Amniotic epithelial cell (primary cell): ENCODE results near the gene MAP4K3.

ENCODE experiments used
- DNase-seq: peaks from one replicate; pipeline ENCODE4 v3.0.0-alpha.2; 2010; ENCODE audit warnings: low read depth

MAP4K3 gene

DNA sequence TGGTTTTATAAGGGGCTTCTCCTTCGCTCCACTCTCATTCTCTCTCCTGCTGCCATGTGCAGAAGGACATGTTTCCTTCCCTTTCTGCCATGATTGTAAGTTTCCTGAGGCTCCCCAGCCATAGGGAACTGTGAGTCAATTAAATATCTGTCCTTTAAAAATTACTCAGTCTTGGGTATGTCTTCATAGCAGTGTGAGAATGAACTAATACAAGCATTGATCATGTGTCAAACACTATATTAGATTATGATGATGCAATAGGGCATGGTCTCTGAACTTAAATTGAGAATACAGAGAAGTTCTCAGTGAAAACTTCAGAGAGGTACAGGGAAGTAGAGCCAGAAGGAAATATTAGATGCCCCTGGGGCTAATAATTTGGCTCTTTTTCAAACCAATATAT lies 5.9 kb upstream of the MAP4K3 start:
- DNase-seq: no peak

DNA sequence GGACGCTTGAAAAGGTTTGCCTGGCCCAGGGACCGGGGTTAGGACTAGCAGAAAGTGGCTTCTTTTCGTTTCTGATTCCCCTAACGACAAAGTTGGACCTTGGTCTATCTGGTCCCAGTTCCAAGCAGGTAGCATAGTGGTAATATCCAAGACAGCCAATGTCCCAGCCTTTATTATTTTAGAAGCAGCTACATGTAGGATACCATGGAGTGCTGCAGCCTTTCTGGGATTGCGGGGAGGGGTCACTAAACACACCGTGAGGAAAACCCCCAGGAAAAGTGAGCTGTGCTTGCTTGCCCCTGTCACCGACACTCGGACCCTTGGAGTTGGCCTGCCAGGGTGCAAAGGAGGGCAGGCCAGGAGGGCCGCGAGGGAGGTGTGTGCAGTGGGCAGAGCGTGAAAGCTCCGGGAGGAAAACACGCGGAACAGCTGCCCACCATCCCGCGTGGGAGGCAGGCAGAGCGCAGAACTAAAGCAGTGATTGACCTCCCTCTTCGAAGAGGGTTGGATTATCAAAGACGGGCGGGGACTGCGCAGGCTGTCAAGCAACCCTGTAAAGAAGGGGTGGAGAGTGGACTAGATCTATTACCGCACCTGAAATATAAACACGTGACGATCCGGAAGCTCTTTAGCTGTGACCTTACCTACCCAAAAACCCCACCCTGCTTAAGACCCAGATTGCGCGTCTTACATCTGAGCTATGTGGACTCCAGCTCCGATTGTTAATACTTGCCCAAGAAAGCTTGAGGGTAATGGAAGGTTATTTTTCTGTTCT lies 624 bp upstream of the MAP4K3 start:
- DNase-seq: peak; percentile 56

DNA sequence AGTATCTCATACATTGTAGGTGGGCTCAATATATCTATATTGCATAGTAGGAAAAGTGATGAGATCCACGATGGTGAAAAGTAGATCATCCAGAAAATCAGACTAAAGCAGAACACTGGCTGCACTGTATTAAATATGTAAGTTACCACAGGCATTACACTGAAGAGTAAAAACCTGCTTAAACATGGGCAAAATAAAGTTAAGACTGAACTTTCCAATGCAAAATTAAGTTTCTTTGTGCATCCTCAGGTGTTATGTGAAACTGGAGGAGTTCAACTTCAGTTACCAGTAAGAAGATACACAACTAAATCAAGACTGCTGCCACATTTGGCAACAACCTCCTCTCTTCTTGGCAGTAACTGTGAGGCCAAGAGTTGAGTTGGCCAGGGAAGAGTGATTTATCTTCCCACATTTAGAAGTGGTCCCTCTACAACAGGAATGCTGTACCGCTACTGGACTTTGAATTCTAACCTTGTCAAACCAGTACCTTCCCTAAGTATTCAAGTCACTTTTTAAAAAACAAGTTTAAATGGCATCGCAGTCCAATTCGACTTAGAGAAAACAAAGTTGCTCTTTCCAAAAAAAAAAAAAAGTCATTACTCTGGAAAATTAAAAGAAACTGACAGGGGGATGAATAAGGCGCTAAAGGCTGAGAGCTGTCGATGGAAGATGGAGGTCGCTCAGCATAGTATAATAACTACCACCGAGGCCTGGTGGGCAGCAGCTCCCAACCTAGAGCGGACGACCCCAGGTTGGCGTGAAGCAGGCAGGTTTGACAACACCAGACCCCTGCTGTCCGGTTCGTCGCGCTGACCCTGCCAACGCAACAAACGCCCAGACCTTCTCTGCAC lies 1.1 kb downstream of the MAP4K3 start:
- DNase-seq: peak; percentile 79

DNA sequence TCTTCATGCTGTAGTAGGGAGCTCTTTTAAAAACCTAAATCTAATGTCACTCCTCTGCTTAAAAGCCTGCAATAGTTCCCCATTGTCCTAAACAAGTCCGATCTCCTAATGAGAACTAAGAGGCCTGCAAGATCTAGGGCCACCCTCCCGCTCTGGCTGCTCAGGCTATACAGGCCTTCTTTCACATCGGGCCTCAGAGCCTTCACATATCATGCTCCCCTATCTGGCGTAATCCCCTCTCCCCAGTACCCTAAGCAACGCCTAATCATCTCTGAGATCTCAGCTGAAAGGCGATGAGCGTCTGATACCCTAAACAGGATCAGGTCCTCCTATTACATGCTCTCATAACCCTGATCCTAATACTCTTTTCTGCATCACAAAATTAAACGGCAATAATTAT lies 1.9 kb downstream of the MAP4K3 start:
- DNase-seq: peak; percentile 26

DNA sequence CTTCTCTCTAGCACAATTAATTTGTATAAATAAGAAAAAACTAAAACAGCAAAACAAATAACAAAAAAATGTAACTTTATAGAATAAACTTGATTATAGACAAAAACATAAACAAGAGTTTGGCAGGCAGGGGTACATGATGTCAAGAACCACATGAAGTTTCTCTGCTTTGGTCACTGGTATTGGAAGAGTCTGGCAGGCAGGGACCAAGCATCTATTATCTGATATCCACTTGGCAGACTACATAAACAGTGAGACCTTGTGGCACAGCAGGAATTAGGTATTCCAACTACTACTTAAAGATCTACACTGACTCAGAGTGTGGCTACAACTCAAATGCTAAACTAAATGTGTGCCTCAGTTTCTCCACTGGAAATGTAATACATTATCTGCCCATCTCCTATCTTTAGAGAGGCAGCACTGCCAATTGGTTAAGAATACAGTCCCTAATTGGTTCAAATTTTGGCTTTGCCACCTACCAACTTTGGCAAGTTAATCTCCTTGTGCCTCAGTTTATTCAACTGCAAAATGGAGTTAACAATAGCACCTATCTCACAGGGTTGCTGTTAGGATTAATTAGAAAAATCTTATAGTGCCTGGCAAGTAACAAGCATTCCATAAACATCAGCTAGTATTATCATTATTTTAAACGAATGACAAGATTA lies 2.7 kb downstream of the MAP4K3 start:
- DNase-seq: no peak

DNA sequence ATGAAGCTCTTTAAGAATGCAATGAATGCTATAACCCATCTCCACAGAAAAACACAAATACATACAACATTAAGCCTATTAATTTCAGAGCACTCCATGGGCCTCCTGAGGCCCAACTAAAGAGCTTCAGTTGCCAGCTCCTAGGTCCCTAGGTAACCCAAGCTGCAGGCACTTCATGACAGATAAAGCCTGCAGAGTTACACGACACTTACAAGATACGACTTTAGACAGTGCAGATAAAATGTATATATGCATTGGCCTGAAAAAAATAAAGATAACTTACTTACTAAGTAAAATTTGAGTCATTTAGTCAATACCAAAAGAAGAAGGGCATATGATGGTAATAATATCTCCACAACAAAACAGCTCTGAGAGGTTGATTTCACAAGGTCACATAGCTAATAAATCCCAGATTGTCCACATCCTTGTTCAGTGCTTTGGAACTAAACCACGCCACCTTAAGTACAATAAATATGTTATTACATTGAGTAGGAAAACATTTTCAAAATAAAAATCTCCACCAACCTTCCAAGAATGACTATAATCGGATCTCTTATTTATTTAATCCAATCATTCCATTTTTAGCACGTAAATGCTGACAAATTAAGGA lies 3.4 kb downstream of the MAP4K3 start:
- peak; percentile 46 for DNase-seq

DNA sequence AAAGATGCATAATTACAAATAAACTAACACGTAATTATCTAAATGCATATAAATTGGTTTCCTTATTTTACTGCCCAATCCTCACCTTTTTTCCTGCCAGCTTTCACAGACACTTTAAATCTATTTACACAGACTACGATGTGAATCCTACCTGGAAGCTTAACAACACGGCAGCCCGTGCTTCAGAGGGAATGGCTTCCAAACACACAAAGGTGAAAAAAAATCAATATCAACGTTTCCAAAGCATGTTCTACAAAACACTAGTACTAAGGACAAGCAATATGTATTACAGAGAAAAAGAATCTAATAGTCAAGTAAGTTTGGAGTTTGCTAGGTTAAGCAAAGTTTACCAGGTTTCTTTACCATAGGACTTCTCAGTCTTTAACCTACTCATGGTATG lies 4.4 kb downstream of the MAP4K3 start:
- no peak for DNase-seq

DNA sequence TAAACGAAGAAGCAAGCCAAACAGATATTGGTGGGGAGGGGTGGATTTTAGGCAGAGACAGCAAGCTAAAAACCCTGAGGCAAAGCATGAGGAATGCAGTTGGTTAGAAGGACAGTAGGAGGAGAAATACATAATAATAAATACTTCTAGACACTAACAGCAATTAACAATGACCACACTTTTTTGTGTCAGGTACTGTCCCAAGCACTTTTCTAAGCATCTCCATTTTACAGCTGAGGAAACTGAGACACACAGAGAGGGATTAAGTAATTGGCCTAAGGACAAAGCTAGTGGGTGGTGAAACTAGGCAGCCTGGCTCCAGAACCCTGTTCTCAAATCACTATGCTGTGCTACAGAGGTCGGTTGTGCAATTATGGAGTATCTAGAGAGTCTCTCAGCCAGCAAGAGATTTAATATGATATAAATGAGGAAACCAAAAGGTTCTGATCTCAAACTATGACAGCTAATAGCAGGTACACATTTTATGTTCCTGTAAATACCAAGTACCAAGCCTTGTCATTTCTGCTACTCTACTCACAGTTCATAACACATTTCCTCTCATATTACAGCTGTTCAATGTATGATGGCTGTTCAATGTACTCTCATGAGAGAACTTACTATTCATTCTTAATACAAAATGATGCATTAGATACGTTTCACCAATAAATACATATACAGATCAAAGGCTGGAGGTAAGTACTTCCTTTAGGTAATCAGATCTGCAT lies 5.3 kb downstream of the MAP4K3 start:
- peak; percentile 76 for DNase-seq

DNA sequence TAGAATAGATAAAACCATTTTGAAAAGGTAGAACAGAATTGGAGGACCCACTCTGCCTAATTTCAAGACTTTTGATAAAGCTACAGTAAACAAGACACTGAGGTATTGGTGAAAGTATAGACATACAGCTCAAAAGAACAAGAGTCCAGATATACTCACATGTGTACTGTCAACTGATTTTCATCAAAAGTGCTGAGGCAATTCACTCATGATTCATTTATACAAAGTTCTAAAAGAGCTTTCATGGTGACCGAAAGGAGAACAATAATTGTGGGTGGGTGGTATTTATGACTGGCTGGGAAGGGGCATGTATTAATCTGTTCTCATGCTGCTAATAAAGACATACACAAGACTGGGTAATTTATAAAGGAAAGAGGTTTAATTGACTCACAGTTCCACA lies 7.3 kb downstream of the MAP4K3 start:
- DNase-seq: no peak

DNA sequence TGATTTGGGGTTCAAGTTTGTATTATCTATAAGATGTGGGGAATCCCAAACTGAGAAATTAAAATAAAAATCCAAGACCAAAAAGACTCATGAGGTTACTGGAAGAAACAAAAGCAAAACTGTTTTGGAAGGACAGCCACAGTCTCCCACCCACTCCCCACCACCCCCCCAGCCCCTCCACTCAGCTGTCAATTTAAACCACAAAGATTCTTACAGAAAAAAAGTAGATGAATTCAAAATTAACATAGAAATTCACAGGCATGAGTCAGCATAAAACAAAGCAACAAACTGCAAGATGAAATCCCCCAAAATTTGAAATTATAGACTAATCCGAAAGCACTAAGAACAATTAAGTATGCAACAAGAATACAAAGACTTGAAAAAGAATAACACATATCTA lies 12.1 kb downstream of the MAP4K3 start:
- DNase-seq: no peak

DNA sequence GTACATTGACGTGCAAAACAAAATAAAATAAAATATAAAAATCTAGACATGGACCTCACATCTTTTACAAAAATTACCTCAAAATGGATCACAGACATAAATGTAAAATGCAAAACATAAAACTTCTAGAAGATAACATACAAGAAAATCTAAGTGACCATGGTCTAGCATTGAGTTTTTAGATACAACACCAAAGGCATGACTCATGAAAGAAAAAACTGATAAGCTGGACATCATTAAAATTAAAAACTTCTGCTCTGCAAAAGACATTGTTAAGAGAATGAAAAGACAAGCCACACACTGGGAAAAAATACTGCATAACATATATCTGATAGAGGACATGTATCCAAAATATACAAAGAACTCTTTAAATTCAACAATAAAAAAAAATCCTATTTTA lies 14.4 kb downstream of the MAP4K3 start:
- DNase-seq: no peak

DNA sequence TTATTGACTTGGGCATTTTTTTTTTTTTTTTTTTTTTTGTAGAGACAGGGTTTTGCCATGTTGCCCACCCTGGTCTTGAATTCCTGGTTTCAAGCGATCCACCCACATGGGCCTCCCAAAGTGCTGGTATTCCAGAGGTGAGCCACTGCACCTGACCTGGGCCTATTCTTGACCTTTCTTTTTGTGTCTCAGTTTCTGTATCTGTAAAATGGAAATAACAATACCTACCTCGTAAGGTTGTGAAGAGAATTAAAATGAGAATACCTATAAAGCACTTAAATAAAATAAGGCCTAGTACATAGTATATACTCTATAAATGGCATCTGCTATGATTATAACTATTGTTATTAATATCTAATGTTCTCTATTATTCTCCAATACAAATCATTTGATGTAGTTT lies 15.7 kb downstream of the MAP4K3 start:
- DNase-seq: no peak

DNA sequence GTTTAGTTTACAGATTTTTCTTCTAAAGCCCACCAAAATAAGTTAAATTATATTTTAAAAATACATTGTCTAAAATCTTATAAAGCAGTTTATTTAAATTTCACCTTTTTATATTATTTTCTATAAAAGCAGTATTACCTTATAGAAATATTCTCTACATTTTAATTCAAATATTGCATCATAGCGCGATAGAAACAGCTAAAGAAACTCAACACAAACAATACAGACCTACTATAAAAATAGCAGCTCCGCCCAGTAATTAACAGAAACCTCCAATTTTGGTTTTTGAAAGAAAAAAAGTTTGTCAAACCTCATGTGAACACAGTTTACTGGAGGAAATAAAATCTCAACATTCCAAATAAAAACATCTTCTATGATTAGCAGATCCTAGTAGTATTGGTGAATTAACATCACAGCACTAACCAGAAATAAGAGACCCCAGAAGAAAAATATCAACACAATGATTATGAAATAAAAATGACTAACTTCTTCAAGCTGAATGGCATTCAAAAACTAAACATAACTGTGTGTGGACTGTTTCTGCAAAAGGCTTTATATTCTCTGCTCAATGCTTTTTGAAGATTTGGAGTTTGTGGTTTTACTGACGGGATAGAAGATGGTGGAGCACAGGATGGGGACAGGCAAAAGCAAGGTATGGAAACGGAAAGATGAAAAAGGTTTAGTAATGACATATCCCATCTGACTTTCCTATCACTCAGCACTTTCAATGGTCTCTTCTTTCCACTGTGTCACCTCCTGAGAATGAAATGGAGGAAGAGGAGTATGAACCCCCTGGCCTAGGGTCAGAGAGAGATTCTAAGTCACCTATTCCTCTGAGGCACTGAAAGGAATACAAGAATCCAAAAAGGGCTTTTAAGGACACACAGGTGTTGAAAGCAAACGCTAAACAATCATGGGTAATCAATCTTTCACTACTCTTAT lies 17.5 kb downstream of the MAP4K3 start:
- peak; percentile 39 for DNase-seq

DNA sequence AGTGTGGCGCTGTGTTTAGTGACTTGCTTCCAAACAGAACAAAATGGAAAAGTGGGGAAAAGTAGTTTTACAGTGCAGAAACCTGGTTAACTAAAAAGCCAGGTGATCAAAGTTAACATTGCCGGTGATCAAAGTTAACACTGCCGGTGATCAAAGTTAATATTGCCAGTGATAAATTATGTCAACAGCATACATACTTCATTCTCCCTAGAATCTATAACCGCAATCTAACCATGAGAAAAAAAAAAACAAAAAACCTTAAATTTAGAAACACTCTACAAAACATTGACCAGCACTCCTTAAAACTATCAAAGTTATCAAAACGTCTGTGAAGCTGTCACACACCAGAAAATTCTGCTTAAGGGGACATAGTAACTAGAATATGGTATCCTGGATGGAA lies 18.6 kb downstream of the MAP4K3 start:
- DNase-seq: no peak

DNA sequence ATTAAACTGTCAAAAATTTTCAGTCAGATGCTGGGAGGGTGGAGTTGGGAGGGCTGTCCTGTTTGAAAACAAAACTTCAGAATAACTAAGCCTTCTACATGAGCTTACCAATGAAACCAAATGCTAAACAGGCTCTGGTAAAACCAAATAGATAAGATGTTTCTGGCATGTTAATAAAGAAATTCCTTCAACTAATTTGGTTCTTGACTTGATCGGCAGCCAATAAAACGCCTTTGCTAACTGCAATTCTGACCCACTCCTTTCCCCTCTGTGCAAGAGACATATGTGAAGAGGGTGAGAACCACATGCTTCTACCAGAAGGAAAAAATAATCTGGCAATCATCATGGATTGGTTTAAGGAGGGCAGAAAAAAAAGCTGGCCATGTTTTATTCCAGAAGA lies 20.9 kb downstream of the MAP4K3 start:
- no peak for DNase-seq

DNA sequence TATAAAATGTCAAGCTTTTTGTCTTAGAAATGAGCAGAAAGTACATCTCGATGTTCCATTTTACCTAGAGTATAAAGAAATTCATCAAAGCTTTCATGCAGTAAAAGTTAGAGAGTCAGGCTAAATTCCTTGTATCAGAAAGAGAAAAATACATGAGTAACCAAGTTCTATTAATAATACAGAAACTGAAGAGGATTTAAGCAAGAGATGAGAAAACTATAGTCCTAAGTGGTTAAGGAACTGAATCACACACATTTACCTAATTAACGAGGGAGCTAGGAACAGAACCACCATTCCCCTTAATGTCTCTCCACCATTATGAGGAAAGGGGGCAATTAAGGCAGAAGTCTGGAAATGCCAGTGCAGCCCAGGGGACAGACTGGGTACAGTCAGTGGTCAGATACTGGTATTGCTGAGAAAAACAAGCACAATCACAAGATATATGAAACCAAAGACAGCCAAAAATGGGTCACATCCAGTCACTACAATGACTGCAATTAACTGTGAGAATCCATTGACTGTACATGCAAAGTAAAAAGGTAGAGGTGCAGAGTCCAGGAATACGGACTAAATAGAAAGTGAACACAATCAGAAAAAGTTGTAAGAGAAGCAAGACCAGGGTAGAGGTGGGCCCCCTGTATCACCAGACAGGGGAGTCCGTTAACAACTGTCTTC lies 23.9 kb downstream of the MAP4K3 start:
- DNase-seq: no peak

DNA sequence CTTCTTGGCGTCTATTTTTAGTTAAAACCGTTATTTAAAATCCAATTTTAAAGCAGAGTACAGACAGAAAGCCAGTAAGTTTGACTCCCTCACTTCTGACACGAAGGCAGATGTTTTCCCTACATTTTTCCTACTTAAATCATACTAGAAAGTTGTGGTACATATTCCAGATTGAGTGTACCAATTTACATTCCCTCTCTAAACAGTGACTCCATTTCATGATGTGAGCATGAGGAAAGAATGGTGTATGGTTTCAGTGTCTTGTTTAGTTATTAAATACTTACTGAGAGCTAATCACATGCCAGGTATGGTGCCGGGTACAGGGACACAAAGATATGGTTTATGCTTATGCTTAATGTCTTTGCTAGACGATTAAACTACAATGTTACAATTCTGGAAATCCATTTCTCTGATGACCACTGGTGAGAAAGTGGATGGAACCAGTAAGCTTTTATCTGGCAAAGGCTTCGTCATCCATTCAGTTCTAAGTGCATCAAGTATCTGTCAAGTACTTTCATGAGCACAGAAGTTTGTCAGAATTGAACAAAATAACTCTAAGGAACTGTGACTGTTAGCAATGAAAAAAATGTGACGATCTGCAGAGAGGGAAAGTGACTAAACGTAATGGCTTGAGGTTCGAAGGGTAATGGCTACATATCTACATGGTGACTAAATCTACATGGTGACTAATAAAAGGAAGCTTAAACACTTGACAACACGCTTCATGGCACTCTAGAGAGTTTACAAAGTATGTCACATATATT lies 25.7 kb downstream of the MAP4K3 start:
- peak; percentile 74 for DNase-seq

DNA sequence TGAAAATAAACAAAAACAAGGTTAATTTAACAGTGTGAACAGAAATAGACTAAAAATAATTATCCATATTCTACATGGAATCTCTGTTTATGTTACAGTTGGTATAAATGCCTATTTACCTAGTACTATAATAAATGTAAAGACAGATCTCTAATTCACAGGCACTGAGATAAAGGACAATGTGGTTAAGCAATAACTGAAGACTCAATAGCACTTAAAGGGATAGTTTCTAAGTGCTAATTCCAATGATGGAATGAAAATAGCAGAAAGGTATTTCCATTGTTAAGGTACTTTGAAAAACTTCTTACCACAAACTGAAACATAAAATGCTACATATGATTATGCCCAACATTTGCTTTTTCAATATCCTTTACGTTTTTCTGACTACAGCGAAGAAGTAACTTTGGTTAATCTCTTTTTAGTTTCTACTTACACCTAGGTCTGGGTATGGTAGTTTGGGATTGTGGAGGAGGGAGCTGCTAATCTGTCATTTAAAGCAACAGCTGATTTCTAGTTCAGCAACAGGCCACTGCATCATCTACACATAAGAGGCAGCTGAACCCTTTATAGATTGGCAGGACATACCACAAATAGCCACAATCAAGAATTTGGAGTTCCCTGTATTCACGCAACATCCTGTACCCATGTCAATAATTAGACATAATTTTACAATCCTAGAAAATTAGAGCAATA lies 27.2 kb downstream of the MAP4K3 start:
- DNase-seq: no peak
